NCI-H146 treated with DMSO at 0.1 percent for 48 hours (cell line): ENCODE measurements around the gene FIBP.

Experiments used
- DNase-seq: peaks from one replicate; lab custom pipeline; 2025; ENCODE audit not compliant: unreplicated experiment; lab: John Stamatoyannopoulos, UW

Gene FIBP

GRCh38 chr11:65860278-65861164, 27.8 kb downstream of the FIBP start, which contains the start of gene MUS81:
MUS81 (plus strand) TSS chr11:65860433; CDS start chr11:65860754, 321 bp downstream.
- peak; percentile 91 for DNase-seq

GRCh38 chr11:65859812-65860277, 28.4 kb downstream of the FIBP start:
- DNase-seq, result peak; percentile 59

GRCh38 chr11:65859095-65859811, 29.0 kb downstream of the FIBP start:
- peak; percentile 97 for DNase-seq

- peak; percentile 59 for DNase-seq
Observed at GRCh38 chr11:65858681-65859087, 29.6 kb downstream of the FIBP start.

- peak; percentile 93 for DNase-seq
Observed at GRCh38 chr11:65857853-65858680, 30.2 kb downstream of the FIBP start, which contains the start of gene CFL1. CFL1 (minus strand) TSS chr11:65858180; CDS start chr11:65858099, 81 bp downstream.

- no peak for DNase-seq
Observed at GRCh38 chr11:65857500-65857852, 30.8 kb downstream of the FIBP start.

GRCh38 chr11:65856689-65857499, 31.4 kb downstream of the FIBP start:
- DNase-seq, result peak; percentile 22

GRCh38 chr11:65855927-65856363, 32.3 kb downstream of the FIBP start:
- DNase-seq, result no peak

GRCh38 chr11:65854852-65855837, 33.1 kb downstream of the FIBP start:
- DNase-seq, result no peak

- DNase-seq, result no peak
Observed at GRCh38 chr11:65854161-65854592, 34.1 kb downstream of the FIBP start.

GRCh38 chr11:65853246-65853979, 34.9 kb downstream of the FIBP start:
- DNase-seq, result no peak

- DNase-seq, result no peak
Observed at GRCh38 chr11:65852508-65853245, 35.6 kb downstream of the FIBP start.

- no peak for DNase-seq
Observed at GRCh38 chr11:65851811-65852507, 36.3 kb downstream of the FIBP start.

GRCh38 chr11:65851083-65851579, 37.1 kb downstream of the FIBP start:
- DNase-seq, result no peak

GRCh38 chr11:65850217-65851082, 37.8 kb downstream of the FIBP start:
- no peak for DNase-seq

- no peak for DNase-seq
Observed at GRCh38 chr11:65849771-65850216, 38.5 kb downstream of the FIBP start.
